Stimulated activated CD8-positive, alpha-beta memory T cell treated with anti-CD3 and anti-CD28 coated beads, Interleukin-7, amount 100 ng/mL, for 48 hours (primary cell): ENCODE measurements around the gene MIDN.
A peak's percentile ranks its signal among the peaks of the same experiment; 100 is the strongest.
"Not testable (repeated sequence)": the region's sequence is repeated elsewhere in the genome, so short reads cannot be mapped to it uniquely, and the experiment has no call there.

ENCODE experiments used
- DNase-seq, 2 donors: peaks; one replicate each; pipeline ENCODE4 v3.0.0-alpha.2; 2020; ENCODE audit warnings: low read depth in 1 of 2; ENCODE audit errors: extremely low read depth in 1 of 2

The MIDN gene

GRCh38 chr19:1248139-1248785 is at the start of gene MIDN:
Gene MIDN (plus strand): TSS chr19:1248583. CDS start chr19:1250297, 1,714 bp downstream.
- peak in 1 of 2 donors; percentile 55 for DNase-seq

- DNase-seq: no peak
Measured at GRCh38 chr19:1199531-1199930, 48.9 kb upstream of the MIDN start.

GRCh38 chr19:1200614-1201013 is 47.8 kb upstream of the MIDN start:
- not testable (repeated sequence) for DNase-seq

GRCh38 chr19:1205114-1206099 is 43.0 kb upstream of the MIDN start, which contains the start of gene STK11:
Gene STK11 (plus strand): TSS chr19:1205778. CDS start chr19:1206914, 1,136 bp downstream.
- peak; percentile 99 for DNase-seq

- DNase-seq: no peak
Measured at GRCh38 chr19:1206150-1206863, 42.1 kb upstream of the MIDN start.

- DNase-seq: no peak
Measured at GRCh38 chr19:1206864-1207450, 41.4 kb upstream of the MIDN start.

DNA sequence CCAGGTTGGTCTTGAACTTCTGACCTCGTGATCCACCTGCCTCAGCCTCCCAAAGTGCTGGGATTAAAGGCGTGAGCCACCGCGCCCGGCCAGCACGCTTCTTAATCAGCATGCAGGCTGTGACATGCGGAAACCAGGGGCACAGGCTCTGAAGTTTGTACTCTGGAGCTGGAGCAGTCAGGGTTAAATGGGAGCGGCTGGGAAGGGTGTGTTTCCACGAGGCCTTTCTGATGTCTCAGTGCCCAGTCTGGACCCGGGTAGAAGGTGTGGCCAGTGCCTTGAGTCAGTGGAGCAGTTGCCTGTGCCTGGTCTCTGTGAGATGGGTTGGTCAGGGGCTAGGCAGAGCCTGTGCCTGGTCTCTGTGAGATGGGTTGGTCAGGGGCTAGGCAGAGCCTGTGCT is 39.6 kb upstream of the MIDN start:
- DNase-seq: not testable (repeated sequence)

DNA sequence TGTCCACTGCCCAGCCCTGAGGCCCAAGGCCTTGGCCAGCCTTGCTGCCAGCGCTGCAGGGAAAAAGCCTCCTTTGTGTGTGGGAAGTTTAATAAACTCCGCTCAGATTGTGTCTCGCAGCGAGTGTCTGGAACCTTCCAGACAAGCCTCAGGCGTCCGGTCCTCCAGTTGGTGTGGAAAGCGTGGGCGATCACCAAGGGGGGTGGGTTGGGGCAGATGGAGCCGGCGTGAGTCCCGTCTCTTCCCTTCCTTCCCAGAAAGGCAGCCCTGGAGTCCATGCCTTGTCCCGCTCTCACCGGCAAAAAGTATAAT is 38.2 kb upstream of the MIDN start:
- DNase-seq: no peak

DNA sequence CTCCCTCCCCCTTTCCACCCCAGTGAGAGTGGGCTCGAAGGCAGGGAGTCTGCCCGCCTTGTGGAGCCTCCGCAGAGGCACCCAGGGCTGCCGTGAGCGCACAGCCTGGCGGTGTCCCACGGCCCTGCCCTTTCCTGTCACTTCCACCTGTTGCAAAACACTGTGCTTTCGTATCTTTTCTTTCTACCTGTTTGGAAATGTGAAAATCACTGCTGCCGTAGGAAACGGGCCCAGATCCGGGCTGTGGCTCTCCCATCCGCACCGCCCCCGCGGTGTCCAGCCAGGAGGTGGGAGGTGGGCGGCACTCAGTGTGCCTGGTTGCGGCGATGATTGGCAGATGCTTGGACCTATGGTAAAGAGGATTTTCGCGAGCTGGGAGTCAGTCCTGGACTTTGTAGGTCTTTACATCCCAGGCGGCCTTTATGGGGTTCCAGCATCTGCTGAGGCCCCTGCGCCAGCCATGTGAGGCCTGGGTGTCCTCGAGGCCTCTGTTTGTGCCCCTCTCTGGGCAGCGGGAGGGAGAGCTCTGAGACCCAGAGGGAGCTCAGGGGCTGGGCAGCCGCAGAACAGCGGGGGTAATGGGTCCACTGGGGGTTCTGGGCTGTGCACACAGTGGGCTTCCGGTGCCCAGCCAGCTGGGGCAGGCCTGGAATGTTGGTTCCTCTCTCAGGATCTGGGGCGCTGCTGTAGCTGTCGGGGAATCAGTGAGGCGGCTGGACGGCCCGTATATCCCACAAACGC is 36.7 kb upstream of the MIDN start:
- no peak for DNase-seq

GRCh38 chr19:1213391-1214286 is 34.7 kb upstream of the MIDN start:
- DNase-seq: no peak

- no peak for DNase-seq
Measured at GRCh38 chr19:1214299-1214861, 34.0 kb upstream of the MIDN start.

GRCh38 chr19:1214862-1215731 is 33.3 kb upstream of the MIDN start:
- no peak for DNase-seq

DNA sequence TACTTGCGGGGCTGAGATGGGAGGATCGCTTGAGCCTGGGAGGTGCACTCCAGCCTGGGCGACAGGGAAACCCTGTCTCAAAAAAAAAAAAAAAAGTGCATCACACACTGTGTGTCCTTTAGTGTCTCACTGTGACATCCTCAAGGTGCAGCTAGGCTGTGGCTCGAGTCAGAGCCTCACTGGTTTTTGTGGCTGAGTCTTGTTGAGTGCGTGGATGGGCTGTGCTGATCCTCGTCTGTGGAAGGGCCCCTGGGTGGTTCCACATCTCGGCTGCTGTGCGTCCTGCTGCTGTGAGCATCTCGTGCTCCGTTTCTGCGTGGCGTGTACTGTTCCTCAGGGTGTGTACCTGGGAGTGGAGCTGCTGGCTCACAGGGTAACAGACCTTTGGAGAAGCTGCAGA is 31.6 kb upstream of the MIDN start:
- DNase-seq: no peak

DNA sequence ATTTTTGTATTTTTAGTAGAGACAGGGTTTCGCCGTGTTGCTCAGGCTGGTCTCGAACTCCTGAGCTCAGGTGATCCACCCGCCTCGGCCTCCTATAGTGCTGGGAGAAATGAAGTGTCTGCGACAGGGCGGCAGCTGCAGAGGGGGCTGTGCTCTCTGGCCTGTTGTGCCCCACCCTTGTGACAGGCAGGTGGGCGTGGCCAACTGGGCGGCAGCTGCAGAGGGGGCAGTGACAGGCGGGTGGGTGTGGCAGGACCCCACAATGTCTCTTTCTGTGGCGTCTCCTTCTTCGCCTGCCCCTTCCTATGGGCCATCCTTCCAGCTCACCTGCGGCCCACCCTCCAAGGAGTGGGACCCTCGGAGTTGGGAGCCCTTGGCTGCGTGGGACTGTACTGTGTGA is 31.0 kb upstream of the MIDN start:
- no peak for DNase-seq

DNA sequence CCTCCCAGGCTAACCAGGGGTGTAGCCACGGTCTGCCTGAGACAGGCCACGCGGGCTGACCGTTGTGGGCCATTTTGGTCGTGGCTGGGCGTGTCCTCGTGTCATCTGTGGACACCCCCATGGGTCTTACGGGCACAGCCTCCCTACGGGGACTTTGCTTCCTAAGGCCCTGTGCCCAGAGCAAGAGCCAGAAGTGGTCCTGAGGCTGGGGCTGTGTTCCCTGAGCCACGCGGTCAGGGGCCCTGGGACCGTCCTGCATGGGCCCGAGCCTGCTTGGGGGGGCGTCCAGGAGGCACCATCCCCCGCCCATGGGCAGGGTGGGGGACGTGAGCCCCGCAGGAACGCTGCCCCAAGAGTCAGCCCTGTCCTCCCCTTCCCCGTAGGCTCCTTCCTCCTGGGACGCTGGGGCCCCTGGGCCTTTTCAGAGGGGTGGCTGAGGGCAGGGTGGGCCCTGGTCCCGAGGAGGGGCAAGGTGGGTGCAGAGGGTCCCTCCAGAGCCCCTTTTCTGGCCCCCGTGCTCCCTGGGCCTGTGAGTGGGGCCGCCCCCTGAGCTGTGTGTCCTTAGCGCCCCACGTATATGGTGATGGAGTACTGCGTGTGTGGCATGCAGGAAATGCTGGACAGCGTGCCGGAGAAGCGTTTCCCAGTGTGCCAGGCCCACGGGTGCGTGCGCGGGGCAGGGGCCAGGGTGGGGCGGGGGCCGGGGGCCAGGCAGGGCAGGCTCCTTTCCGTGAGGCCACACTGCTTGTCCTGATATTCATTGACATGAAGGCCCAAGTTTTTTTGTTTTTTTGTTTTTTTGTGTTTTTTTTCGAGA is 29.4 kb upstream of the MIDN start:
- DNase-seq: no peak

- no peak for DNase-seq
Measured at GRCh38 chr19:1219786-1220476, 28.5 kb upstream of the MIDN start.

DNA sequence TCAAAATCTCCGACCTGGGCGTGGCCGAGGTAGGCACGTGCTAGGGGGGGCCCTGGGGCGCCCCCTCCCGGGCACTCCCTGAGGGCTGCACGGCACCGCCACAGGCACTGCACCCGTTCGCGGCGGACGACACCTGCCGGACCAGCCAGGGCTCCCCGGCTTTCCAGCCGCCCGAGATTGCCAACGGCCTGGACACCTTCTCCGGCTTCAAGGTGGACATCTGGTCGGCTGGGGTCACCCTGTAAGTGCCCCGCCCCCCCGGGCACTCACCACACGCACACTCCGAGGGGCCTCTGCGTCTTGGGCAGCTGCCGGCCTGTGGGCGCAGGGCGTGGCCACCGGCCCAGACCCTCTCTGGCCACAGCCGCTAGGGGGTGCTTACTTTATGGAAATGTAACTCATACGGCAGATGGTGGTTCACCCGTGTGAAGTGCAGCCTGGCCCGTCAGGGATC is 27.9 kb upstream of the MIDN start:
- DNase-seq: no peak
